Fibroblast of villous mesenchyme (primary cell): Measurements from ENCODE around the gene HOXB3. TPM values are rescaled to one million over a fixed set of nuclear protein-coding genes. Genes with fewer than 3 reads are reported as not detected.
A peak's percentile ranks its signal among the peaks of the same experiment; 100 is the strongest.

Experiments used
- DNase-seq: peaks from one replicate; pipeline ENCODE4 v3.0.0-alpha.2; 2010; ENCODE audit warnings: low read depth
- H3K4me3 ChIP-seq: 2 replicates; pipeline ENCODE4 v1.5.1; 2011; ENCODE audit warnings: low read depth, mild to moderate bottlenecking, low read length
- small RNA-seq: library from RNA; depleted of rRNA; stranded (forward); fragments of <200 nt; gene quantifications from one replicate; pipeline ENCODE3, GENCODE V24; 2012
- total RNA-seq: library from RNA; depleted of rRNA; stranded (reverse); fragments of >200 nt; gene quantifications from 2 replicates; pipeline ENCODE4 v1.2.3, GENCODE V29; 2012
- TF ChIP-seq, protein P1 (sequence below): IDR thresholded peaks from 2 replicates; pipeline ENCODE4 v1.5.1; 2012; ENCODE audit warnings: low read depth, mild to moderate bottlenecking, low read length; ENCODE audit not compliant: insufficient read depth

HOXB3 gene
- total RNA-seq, 1 donor = 4.3 TPM

DNA sequence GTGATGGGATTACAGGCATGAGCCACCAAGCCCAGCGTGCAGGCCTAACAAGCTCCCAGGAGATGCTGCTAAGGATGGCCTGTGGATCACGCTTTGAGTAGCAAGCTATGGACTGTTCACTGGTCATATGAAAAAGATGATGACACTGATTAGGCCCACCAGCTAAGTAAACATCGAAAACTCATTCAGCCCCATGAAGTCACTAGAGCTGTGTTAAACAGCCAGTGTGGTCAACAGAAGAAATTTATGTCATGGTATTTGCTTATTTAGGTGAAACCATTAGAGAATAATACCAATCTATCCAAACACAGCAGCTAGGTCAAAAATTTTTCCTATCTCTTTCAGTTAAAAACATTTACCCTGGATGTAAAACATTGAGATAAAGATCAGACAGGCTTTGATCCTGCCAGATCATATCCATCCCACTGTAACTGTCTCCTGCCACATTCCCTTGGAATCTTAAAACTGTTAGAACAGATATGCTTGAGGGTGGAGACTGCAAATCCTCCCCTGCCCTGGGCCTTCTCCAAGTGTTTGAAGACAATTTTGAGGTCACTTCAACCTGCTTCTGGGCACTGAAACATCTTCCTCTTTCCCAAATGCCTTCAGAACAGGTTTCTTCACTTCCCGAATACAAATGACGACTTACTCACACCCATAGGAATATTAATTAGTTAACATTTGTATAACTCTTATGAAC is 90.2 kb downstream of the HOXB3 start:
- peak; percentile 40 for DNase-seq
- TF ChIP-seq, protein P1, sequence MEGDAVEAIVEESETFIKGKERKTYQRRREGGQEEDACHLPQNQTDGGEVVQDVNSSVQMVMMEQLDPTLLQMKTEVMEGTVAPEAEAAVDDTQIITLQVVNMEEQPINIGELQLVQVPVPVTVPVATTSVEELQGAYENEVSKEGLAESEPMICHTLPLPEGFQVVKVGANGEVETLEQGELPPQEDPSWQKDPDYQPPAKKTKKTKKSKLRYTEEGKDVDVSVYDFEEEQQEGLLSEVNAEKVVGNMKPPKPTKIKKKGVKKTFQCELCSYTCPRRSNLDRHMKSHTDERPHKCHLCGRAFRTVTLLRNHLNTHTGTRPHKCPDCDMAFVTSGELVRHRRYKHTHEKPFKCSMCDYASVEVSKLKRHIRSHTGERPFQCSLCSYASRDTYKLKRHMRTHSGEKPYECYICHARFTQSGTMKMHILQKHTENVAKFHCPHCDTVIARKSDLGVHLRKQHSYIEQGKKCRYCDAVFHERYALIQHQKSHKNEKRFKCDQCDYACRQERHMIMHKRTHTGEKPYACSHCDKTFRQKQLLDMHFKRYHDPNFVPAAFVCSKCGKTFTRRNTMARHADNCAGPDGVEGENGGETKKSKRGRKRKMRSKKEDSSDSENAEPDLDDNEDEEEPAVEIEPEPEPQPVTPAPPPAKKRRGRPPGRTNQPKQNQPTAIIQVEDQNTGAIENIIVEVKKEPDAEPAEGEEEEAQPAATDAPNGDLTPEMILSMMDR = no peak
- H3K4me3 ChIP-seq = no peak overlapping the region

DNA sequence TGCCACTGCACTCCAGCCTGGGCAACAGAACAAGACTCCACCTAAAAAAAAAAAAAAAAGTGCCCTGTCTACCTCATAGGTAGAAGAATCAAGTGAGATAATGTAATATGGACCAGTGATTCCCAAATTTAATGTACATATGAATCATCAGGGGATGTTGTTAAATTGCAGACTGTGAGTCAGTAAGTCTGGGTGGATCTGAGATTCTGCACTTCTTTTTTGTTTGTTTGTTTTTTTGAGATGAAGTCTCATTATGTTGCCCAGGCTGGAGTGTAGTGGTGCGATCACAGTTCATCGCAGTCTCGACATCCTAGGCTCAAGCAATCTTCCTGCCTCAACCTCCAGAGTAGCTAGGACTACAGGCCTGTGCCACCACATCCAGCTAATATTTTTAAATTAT is 90.8 kb downstream of the HOXB3 start:
- peak; percentile 57 for DNase-seq
- H3K4me3 ChIP-seq = no peak overlapping the region
- TF ChIP-seq, protein P1 = no peak

Small RNA genes within 50 kb of the gene (small RNA-seq; reads per million reads assigned to genes)
- 5.6 reads per million, percentile 83 among the genes with 10 or more reads in this experiment for gene MIR196A1

Other genes with a start within 250 kb of the HOXB3 start
- gene SKAP1, start 160.0 kb downstream of the HOXB3 start, total RNA-seq = not detected in 2 replicates
- gene HOXB1, start 59.2 kb downstream of the HOXB3 start, total RNA-seq = not detected in 2 replicates
- gene HOXB2, start 45.1 kb downstream of the HOXB3 start, total RNA-seq = 4.3 and 4.5 TPM in 2 replicates
- gene HOXB4, start 11.9 kb downstream of the HOXB3 start, total RNA-seq = 1.7 and 1.9 TPM in 2 replicates
- 0.32 and 0.43 TPM in 2 replicates for gene HOXB5, start 3.5 kb upstream of the HOXB3 start, total RNA-seq
- gene HOXB6, start 14.7 kb upstream of the HOXB3 start, total RNA-seq = 1.3 and 1.6 TPM in 2 replicates
- 1.7 and 2.6 TPM in 2 replicates for gene HOXB7, start 20.8 kb upstream of the HOXB3 start, total RNA-seq
- gene HOXB8, start 25.1 kb upstream of the HOXB3 start, total RNA-seq = not detected in 2 replicates
- not detected in 2 replicates for gene HOXB9, start 36.1 kb upstream of the HOXB3 start, total RNA-seq
- gene PRAC1, start 132.3 kb upstream of the HOXB3 start, total RNA-seq = not detected in 2 replicates
- not detected in 2 replicates for gene PRAC2, start 132.9 kb upstream of the HOXB3 start, total RNA-seq
- gene HOXB13, start 138.5 kb upstream of the HOXB3 start, total RNA-seq = under 0.01 and 0.32 TPM in 2 replicates
- under 0.01 TPM in 2 replicates for gene TTLL6, start 227.0 kb upstream of the HOXB3 start, total RNA-seq
- 93.7 and 98.9 TPM in 2 replicates for gene CALCOCO2, start 240.8 kb upstream of the HOXB3 start, total RNA-seq